Mucosa of descending colon (tissue), 3 donors: Measurements from ENCODE around the gene PHF23. TPM values are rescaled to one million over a fixed set of nuclear protein-coding genes. Genes with fewer than 3 reads are reported as not detected.

ENCODE experiments used
- ATAC-seq: fragments of 200-7000 bp; cut with Tn5 transposase; one replicate; pipeline ENCODE4 v1.9.1; 2020; ENCODE audit warnings: mild to moderate bottlenecking, moderate library complexity
- DNase-seq, 3 donors: peaks; one replicate each; pipeline ENCODE4 v3.0.0-alpha.2; 2020
- H3K36me3 ChIP-seq: fragments of 200-600 bp; one replicate; pipeline ENCODE4 v1.8.0; 2021; ENCODE audit warnings: low read depth, mild to moderate bottlenecking
- H3K4me1 ChIP-seq: fragments of 200-600 bp; one replicate; pipeline ENCODE4 v1.8.0; 2021; ENCODE audit warnings: low read depth, mild to moderate bottlenecking
- H3K4me3 ChIP-seq: fragments of 200-600 bp; one replicate; pipeline ENCODE4 v1.8.0; 2021; ENCODE audit warnings: mild to moderate bottlenecking
- H3K9me3 ChIP-seq: fragments of 200-600 bp; one replicate; pipeline ENCODE4 v1.8.0; 2021; ENCODE audit warnings: mild to moderate bottlenecking
- CTCF ChIP-seq: fragments of 200-600 bp; IDR thresholded peaks from one replicate; pipeline ENCODE4 v1.8.0; 2022; ENCODE audit warnings: antibody characterized with exemption, mild to moderate bottlenecking
- intact Hi-C, 2 donors: fragments of 100-400 bp; cut with DNase I in 1 of 2; cut with micrococcal nuclease in 1 of 2; formaldehyde crosslinking; loops; one replicate each; pipeline versions ENCODE4 v1.11.0 to v1.11.1; 2022; cut with DNase I, micrococcal nuclease
- total RNA-seq, 3 donors: library from RNA; stranded (reverse); fragmentation: NEBNext Ultra II Directional in 2 of 3; extraction: Animal tissue kit (Norgen Biotek cat#: 25700) in 2 of 3; gene quantifications; one replicate each; pipeline versions ENCODE4 v1.2.1 to v1.2.4, GENCODE V29; 2021 to 2023
- donor health status: DM: no; HTN: no; CAD: no; lungs with moderate emphysema.
- donor health status: DM: no; HTN: no; CAD: no.
- donor health status: DM: no; HTN: yes; CAD: no.

The PHF23 gene
- total RNA-seq, 3 donors from 2014 or later = 36.0 to 49.8 (median 36.8) TPM

GRCh38 chr17:7207120-7208001 is 31.9 kb downstream of the PHF23 start:
- peak in 2 of 3 donors; percentile 21 to 47 for DNase-seq
- Histone ChIP-seq H3K4me3 (no peak overlapping the region), H3K36me3 (no peaks in the 10 kb centered on the region), H3K4me1 (peaks cover 3% of the 10 kb centered on the region), H3K9me3 (no peaks in the 10 kb centered on the region)
- no peak for TF ChIP-seq CTCF
- no peak for ATAC-seq
- intact Hi-C loops = no loop called here

GRCh38 chr17:7205561-7205960 is 33.7 kb downstream of the PHF23 start:
- H3K9me3 ChIP-seq = no peaks in the 10 kb centered on the region
- peak in 1 of 3 donors; percentile 41 for DNase-seq
- H3K4me1 ChIP-seq = peaks cover 3% of the 10 kb centered on the region
- H3K4me3 ChIP-seq = no peak overlapping the region
- H3K36me3 ChIP-seq = no peaks in the 10 kb centered on the region
- ATAC-seq = no peak
- intact Hi-C loops = no loop called here
- TF ChIP-seq CTCF = no peak

GRCh38 chr17:7204828-7205461 is 34.3 kb downstream of the PHF23 start:
- TF ChIP-seq CTCF = no peak
- Histone ChIP-seq H3K36me3 (no peaks in the 10 kb centered on the region), H3K4me3 (no peak overlapping the region), H3K9me3 (no peaks in the 10 kb centered on the region), H3K4me1 (peaks cover 3% of the 10 kb centered on the region)
- intact Hi-C loops = no loop called here
- ATAC-seq (peak; percentile 90), DNase-seq (peak; percentile 82 to 93 (median 83))

GRCh38 chr17:7204336-7204735 is 34.9 kb downstream of the PHF23 start:
- Histone ChIP-seq H3K36me3 (no peaks in the 10 kb centered on the region), H3K4me1 (peaks cover 3% of the 10 kb centered on the region), H3K4me3 (no peak overlapping the region), H3K9me3 (no peaks in the 10 kb centered on the region)
- TF ChIP-seq CTCF = no peak
- DNase-seq (peak in 1 of 3 donors; percentile 60), ATAC-seq (peak; percentile 10)
- intact Hi-C loops = no loop called here

GRCh38 chr17:7203391-7203790 is 35.9 kb downstream of the PHF23 start:
- no peak for TF ChIP-seq CTCF
- DNase-seq (peak in 1 of 3 donors; percentile 50), ATAC-seq (no peak)
- Histone ChIP-seq H3K9me3 (no peaks in the 10 kb centered on the region), H3K4me1 (peaks cover 3% of the 10 kb centered on the region), H3K36me3 (no peaks in the 10 kb centered on the region), H3K4me3 (no peak overlapping the region)
- intact Hi-C loops = no loop called here
